Esophagus squamous epithelium (tissue), 4 donors: Measurements from ENCODE around the gene MARCHF10.

Source experiments
- CTCF ChIP-seq, 6 experiments: fragments of 450-650 bp in 4 of 6; fragments of 200-600 bp in 2 of 6; sonication (generic) in 2 of 6; IDR thresholded peaks; one replicate each; pipeline ENCODE4 v1.5.1; 2016 to 2019; ENCODE audit warnings: antibody characterized with exemption in 6 of 6, mild to moderate bottlenecking in 4 of 6, moderate library complexity in 4 of 6
- POLR2A ChIP-seq, 4 donors: fragments of 450-650 bp; IDR thresholded peaks; one replicate each; pipeline ENCODE4 v1.6.1; 2017; ENCODE audit warnings: antibody characterized with exemption in 4 of 4, mild to moderate bottlenecking in 4 of 4, moderate library complexity in 3 of 4

GRCh38 chr17:62857526-62857925, 49.4 kb upstream of the MARCHF10 start:
- no peak for TF ChIP-seq CTCF (IDR thresholded peaks at IDR 0.05)
- TF ChIP-seq POLR2A (IDR thresholded peaks at IDR 0.05), result no peak
